HepG2 (cell line): ENCODE results near the gene ZNF813. TPM values are rescaled to one million over a fixed set of nuclear protein-coding genes. Genes with fewer than 3 reads are reported as not detected.

ENCODE experiments used
- ATF1 ChIP-seq: IDR thresholded peaks from 2 replicates; pipeline ENCODE4 v1.6.1; 2016; ENCODE audit warnings: mild to moderate bottlenecking, control low read depth
- GLMP ChIP-seq: sonication (generic); formaldehyde crosslinking; IDR thresholded peaks from 2 replicates; pipeline ENCODE4 v1.9.0; 2021; ENCODE audit warnings: missing genetic modification reagents, mild to moderate bottlenecking, borderline replicate concordance
- GMEB1 ChIP-seq: sonication (generic); formaldehyde crosslinking; IDR thresholded peaks from 2 replicates; pipeline ENCODE4 v1.5.1; 2020; ENCODE audit warnings: missing genetic modification reagents, mild to moderate bottlenecking, borderline replicate concordance
- MAFK ChIP-seq, 2 experiments: IDR thresholded peaks in 1 of 2; conservative IDR thresholded peaks in 1 of 2; 2 replicates each; pipeline ENCODE4 v1.6.1; 2011; ENCODE audit warnings: improper control_type of control experiment in 2 of 2, low read length in 2 of 2
- MED8 ChIP-seq: sonication (generic); formaldehyde crosslinking; IDR thresholded peaks from 2 replicates; pipeline ENCODE4 v1.8.1; 2023; ENCODE audit warnings: mild to moderate bottlenecking, missing genetic modification reagents; ENCODE audit not compliant: insufficient replicate concordance
- PRMT3 ChIP-seq: sonication (generic); formaldehyde crosslinking; IDR thresholded peaks from 2 replicates; pipeline ENCODE4 v1.8.1; 2022; ENCODE audit warnings: low read depth, mild to moderate bottlenecking, moderate library complexity, missing genetic modification reagents, borderline replicate concordance
- TEAD2 ChIP-seq: sonication (generic); formaldehyde crosslinking; IDR thresholded peaks from 2 replicates; pipeline ENCODE4 v1.9.0; 2021; ENCODE audit warnings: missing genetic modification reagents
- TFDP1 ChIP-seq: IDR thresholded peaks from 2 replicates; pipeline ENCODE4 v1.6.1; 2016; ENCODE audit warnings: missing compliant biosample characterization, missing genetic modification reagents, borderline replicate concordance
- YY1 ChIP-seq: IDR thresholded peaks from 2 replicates; pipeline ENCODE4 v1.6.1; 2011; ENCODE audit warnings: low read length, low read depth, moderate library complexity, mild to moderate bottlenecking; ENCODE audit not compliant: insufficient read depth, insufficient replicate concordance
- ZNF136 ChIP-seq: sonication (generic); formaldehyde crosslinking; IDR thresholded peaks from 2 replicates; pipeline ENCODE4 v1.8.1; 2022; ENCODE audit warnings: low read depth, mild to moderate bottlenecking, moderate library complexity, missing genetic modification reagents
- ZNF3 ChIP-seq: IDR thresholded peaks from 2 replicates; pipeline ENCODE4 v1.7.0; 2017; ENCODE audit warnings: inconsistent platforms
- ZNF512B ChIP-seq: sonication (generic); formaldehyde crosslinking; IDR thresholded peaks from 2 replicates; pipeline ENCODE4 v1.5.1; 2020; ENCODE audit warnings: missing genetic modification reagents, mild to moderate bottlenecking, borderline replicate concordance
- ZNF564 ChIP-seq: sonication (generic); formaldehyde crosslinking; IDR thresholded peaks from 2 replicates; pipeline ENCODE4 v1.8.1; 2023; ENCODE audit warnings: mild to moderate bottlenecking, missing genetic modification reagents
- ZSCAN25 ChIP-seq: sonication (generic); formaldehyde crosslinking; IDR thresholded peaks from 2 replicates; pipeline ENCODE4 v1.8.0; 2022; ENCODE audit warnings: mild to moderate bottlenecking, missing genetic modification reagents
- polyA plus RNA-seq, 8 experiments: library from polyadenylated mRNA; depleted of rRNA in 3 of 8; stranded (reverse) in 7 of 8; unstranded in 1 of 8; fragments of >200 nt; fragmentation: Illumina TruSeq in 4 of 8; extraction: Trizol in 4 of 8; gene quantifications; 2 replicates each; pipeline versions ENCODE4 v1.2.1 to v1.2.3, GENCODE V29; 2011 to 2016; ENCODE audit warnings: low read depth in 4 of 8, missing spikeins in 1 of 8, mixed read lengths in 1 of 8; ENCODE audit not compliant: insufficient read depth in 1 of 8
- total RNA-seq, 5 experiments: library from RNA; depleted of rRNA; stranded (reverse); fragments of >200 nt; fragmentation: Illumina TruSeq; extraction: Trizol; gene quantifications; 2 replicates each; pipeline ENCODE4 v1.2.3, GENCODE V29; 2016; ENCODE audit warnings: low read depth in 1 of 5
- TF ChIP-seq, protein P1 (sequence below): sonication (generic); formaldehyde crosslinking; IDR thresholded peaks from 2 replicates; pipeline ENCODE4 v1.5.1; 2020; ENCODE audit warnings: missing genetic modification reagents, mild to moderate bottlenecking, borderline replicate concordance

Gene ZNF813
- total and polyA plus RNA-seq, 2 of the 13 experiments (the other 11 are each of a cell fraction or from before 2014, with no cell fraction given): 2.1 to 8.9 TPM

DNA sequence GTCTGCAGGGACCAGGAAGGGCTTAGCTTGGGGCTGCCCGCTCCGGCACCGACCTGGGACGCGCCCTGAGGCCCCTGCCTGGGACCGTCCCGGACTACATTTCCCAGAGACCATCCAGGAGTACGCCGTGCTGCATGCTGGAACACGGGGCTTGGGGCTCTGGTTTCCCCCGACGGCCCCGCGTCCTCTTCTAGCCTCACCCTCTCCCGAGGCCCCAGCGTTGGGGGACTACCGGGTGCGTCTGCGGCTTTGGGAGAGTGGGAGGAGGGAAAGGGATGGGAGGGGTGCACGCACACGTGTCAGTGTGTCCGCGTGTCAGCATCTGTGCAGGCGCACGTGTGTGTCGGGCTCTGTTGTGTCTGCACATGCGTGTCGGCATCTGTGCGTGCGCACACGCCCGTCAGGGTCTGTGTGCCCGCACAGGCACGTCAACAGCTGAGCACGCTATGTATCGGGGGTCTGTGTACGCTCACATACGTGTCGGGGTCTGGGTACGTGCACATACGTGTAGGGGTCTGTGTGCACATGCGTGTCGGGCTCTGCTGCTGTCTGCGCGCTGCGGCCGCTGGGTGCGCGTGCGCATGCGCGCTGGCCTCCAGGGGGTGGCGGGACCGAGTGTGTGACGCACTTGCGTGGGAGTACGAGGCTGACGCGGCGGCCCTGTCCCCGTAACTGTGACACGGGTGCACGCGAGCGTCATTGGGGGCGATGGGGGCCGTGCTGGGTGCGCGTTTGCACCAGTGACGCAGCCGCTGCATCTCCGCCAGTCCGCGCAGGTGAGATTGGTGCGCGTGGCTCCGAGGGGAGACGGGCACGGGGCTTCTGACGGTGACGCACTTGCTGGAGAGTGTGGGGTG is 70.2 kb downstream of the ZNF813 start, which contains the start of gene ZNF331 (continued):
- TF ChIP-seq TFDP1 (CRISPR knock-in tag) (peak; percentile 44; the same call in 1 of the 2 replicates), TEAD2 (CRISPR knock-in tag) (no peak), ATF1 (CRISPR knock-in tag) (no peak), ZNF564 (CRISPR knock-in tag) (peak; percentile 46; the same call in 1 of the 2 replicates), YY1 (no peak), MED8 (CRISPR knock-in tag) (no peak), GLMP (no peak), ZNF136 (CRISPR knock-in tag) (no peak), ZNF3 (CRISPR knock-in tag) (no peak), ZSCAN25 (CRISPR knock-in tag) (0 out of 2 replicates have a peak, but pooled peaks have one; percentile 41), PRMT3 (CRISPR knock-in tag) (peak; percentile 71; the same call in 1 of the 2 replicates), GMEB1 (CRISPR knock-in tag) (peak; percentile 80), ZNF512B (CRISPR knock-in tag) (0 out of 2 replicates have a peak, but pooled peaks have one; percentile 78), MAFK (conservative IDR thresholded peaks at IDR 0.05 in 1 of 2, IDR thresholded peaks at IDR 0.05 in 1 of 2; ENCODE audit: low read length in 2 of 2) (no peak)
- TF ChIP-seq, protein P1, sequence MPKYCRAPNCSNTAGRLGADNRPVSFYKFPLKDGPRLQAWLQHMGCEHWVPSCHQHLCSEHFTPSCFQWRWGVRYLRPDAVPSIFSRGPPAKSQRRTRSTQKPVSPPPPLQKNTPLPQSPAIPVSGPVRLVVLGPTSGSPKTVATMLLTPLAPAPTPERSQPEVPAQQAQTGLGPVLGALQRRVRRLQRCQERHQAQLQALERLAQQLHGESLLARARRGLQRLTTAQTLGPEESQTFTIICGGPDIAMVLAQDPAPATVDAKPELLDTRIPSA (CRISPR knock-in tag): no peak
